ENCODE results near the gene UMPS.

- no peak for TF ChIP-seq GABPA (IDR thresholded peaks at IDR 0.05; ENCODE audit: low read depth)
- TF ChIP-seq REST (IDR thresholded peaks at IDR 0.05; ENCODE audit: low read depth, low read length) = no peak
- TF ChIP-seq YY1 (IDR thresholded peaks at IDR 0.05; ENCODE audit: low read depth) = no peak
- TF ChIP-seq, protein P1, sequence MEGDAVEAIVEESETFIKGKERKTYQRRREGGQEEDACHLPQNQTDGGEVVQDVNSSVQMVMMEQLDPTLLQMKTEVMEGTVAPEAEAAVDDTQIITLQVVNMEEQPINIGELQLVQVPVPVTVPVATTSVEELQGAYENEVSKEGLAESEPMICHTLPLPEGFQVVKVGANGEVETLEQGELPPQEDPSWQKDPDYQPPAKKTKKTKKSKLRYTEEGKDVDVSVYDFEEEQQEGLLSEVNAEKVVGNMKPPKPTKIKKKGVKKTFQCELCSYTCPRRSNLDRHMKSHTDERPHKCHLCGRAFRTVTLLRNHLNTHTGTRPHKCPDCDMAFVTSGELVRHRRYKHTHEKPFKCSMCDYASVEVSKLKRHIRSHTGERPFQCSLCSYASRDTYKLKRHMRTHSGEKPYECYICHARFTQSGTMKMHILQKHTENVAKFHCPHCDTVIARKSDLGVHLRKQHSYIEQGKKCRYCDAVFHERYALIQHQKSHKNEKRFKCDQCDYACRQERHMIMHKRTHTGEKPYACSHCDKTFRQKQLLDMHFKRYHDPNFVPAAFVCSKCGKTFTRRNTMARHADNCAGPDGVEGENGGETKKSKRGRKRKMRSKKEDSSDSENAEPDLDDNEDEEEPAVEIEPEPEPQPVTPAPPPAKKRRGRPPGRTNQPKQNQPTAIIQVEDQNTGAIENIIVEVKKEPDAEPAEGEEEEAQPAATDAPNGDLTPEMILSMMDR (IDR thresholded peaks at IDR 0.05) = no peak
- TF ChIP-seq, protein P2, sequence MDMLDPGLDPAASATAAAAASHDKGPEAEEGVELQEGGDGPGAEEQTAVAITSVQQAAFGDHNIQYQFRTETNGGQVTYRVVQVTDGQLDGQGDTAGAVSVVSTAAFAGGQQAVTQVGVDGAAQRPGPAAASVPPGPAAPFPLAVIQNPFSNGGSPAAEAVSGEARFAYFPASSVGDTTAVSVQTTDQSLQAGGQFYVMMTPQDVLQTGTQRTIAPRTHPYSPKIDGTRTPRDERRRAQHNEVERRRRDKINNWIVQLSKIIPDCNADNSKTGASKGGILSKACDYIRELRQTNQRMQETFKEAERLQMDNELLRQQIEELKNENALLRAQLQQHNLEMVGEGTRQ (IDR thresholded peaks at IDR 0.05; ENCODE audit: borderline replicate concordance, low read depth, low read length) = no peak
- TF ChIP-seq JUND (IDR thresholded peaks at IDR 0.05) = no peak
- no peak for TF ChIP-seq POLR2AphosphoS5 (IDR thresholded peaks at IDR 0.05; ENCODE audit: low read depth, low read length)
Measured at GRCh38 chr3:124771083-124771445, 40.8 kb downstream of the UMPS start.
